H9 (cell line): ENCODE data around the gene C2orf42. TPM values are rescaled to one million over a fixed set of nuclear protein-coding genes. Genes with fewer than 3 reads are reported as not detected.

ENCODE experiments used
- DNase-seq: peaks from one replicate; pipeline ENCODE4 v3.0.0-alpha.2; 2017
- H2AFZ ChIP-seq: one replicate; pipeline ENCODE4 v1.6.1; 2013; ENCODE audit warnings: mild to moderate bottlenecking, low read length, control low read depth, moderate library complexity
- H2AK5ac ChIP-seq: 2 replicates; pipeline ENCODE4 v1.6.1; 2013; ENCODE audit warnings: low read length, control low read depth, mixed read lengths; ENCODE audit not compliant: insufficient read length
- H2BK120ac ChIP-seq: one replicate; pipeline ENCODE4 v1.6.1; 2013; ENCODE audit warnings: low read depth, mild to moderate bottlenecking, low read length, control low read depth, inconsistent platforms; ENCODE audit not compliant: poor library complexity, severe bottlenecking
- H2BK12ac ChIP-seq: 2 replicates; pipeline ENCODE4 v1.6.1; 2013; ENCODE audit warnings: low read length, control low read depth, mixed read lengths, low read depth; ENCODE audit not compliant: insufficient read length
- H2BK15ac ChIP-seq: 2 replicates; pipeline ENCODE4 v1.6.1; 2013; ENCODE audit warnings: low read depth, low read length, control low read depth
- H2BK20ac ChIP-seq: one replicate; pipeline ENCODE4 v1.6.1; 2013; ENCODE audit warnings: low read depth, mild to moderate bottlenecking, low read length, control low read depth, inconsistent platforms; ENCODE audit not compliant: poor library complexity, severe bottlenecking
- H2BK5ac ChIP-seq: 2 replicates; pipeline ENCODE4 v1.6.1; 2013; ENCODE audit warnings: low read length, control low read depth, mixed read lengths; ENCODE audit not compliant: insufficient read length
- H3K14ac ChIP-seq: 2 replicates; pipeline ENCODE4 v1.6.1; 2013; ENCODE audit warnings: low read length, control low read depth; ENCODE audit not compliant: insufficient read depth
- H3K18ac ChIP-seq: 2 replicates; pipeline ENCODE4 v1.6.1; 2013; ENCODE audit warnings: low read depth, mild to moderate bottlenecking, mixed read lengths, low read length, control low read depth; ENCODE audit not compliant: insufficient read length
- H3K23ac ChIP-seq: 2 replicates; pipeline ENCODE4 v1.6.1; 2013; ENCODE audit warnings: low read length, control low read depth, mixed read lengths, low read depth; ENCODE audit not compliant: insufficient read length
- H3K23me2 ChIP-seq: 2 replicates; pipeline ENCODE4 v1.6.1; 2013; ENCODE audit warnings: low read depth, mild to moderate bottlenecking, mixed read lengths, low read length, control low read depth; ENCODE audit not compliant: insufficient read length, poor library complexity, severe bottlenecking
- H3K27ac ChIP-seq: 2 replicates; pipeline ENCODE4 v1.5.1; 2013; ENCODE audit warnings: low read length, control low read depth, mixed read lengths, low read depth; ENCODE audit not compliant: insufficient read length
- H3K27me3 ChIP-seq: 2 replicates; pipeline ENCODE4 v1.6.1; 2013; ENCODE audit warnings: low read length, control low read depth, inconsistent platforms; ENCODE audit not compliant: insufficient read depth
- H3K4ac ChIP-seq: 2 replicates; pipeline ENCODE4 v1.6.1; 2013; ENCODE audit warnings: low read depth, mild to moderate bottlenecking, control low read depth, inconsistent platforms, low read length, moderate library complexity
- H3K4me1 ChIP-seq: 2 replicates; pipeline ENCODE4 v1.6.1; 2013; ENCODE audit warnings: low read length, control low read depth, inconsistent platforms; ENCODE audit not compliant: insufficient read depth
- H3K4me2 ChIP-seq: 2 replicates; pipeline ENCODE4 v1.6.1; 2013; ENCODE audit warnings: low read length, control low read depth, mixed read lengths; ENCODE audit not compliant: insufficient read length, insufficient read depth
- H3K56ac ChIP-seq: 2 replicates; pipeline ENCODE4 v1.6.1; 2013; ENCODE audit warnings: low read depth, mild to moderate bottlenecking, mixed read lengths, low read length, control low read depth; ENCODE audit not compliant: insufficient read length
- H3K79me1 ChIP-seq: 2 replicates; pipeline ENCODE4 v1.6.1; 2013; ENCODE audit warnings: low read depth, mild to moderate bottlenecking, moderate library complexity, low read length, control low read depth, inconsistent platforms; ENCODE audit not compliant: insufficient read depth, poor library complexity, severe bottlenecking
- H3K79me2 ChIP-seq: 2 replicates; pipeline ENCODE4 v1.6.1; 2013; ENCODE audit warnings: low read length, control low read depth, inconsistent platforms; ENCODE audit not compliant: insufficient read depth
- H3K9ac ChIP-seq: 2 replicates; pipeline ENCODE4 v1.6.1; 2013; ENCODE audit warnings: low read length, control low read depth, mixed read lengths; ENCODE audit not compliant: insufficient read length; ENCODE audit errors: extremely low read depth
- H3K9me3 ChIP-seq: one replicate; pipeline ENCODE4 v1.6.1; 2013; ENCODE audit warnings: low read depth, low read length, inconsistent platforms; ENCODE audit not compliant: control insufficient read depth
- H3T11ph ChIP-seq: one replicate; pipeline ENCODE4 v1.6.1; 2013; ENCODE audit warnings: mild to moderate bottlenecking, low read length, control low read depth, inconsistent platforms
- H4K20me1 ChIP-seq: one replicate; pipeline ENCODE4 v1.6.1; 2013; ENCODE audit not compliant: control insufficient read depth, insufficient read length, insufficient read depth
- H4K5ac ChIP-seq: 2 replicates; pipeline ENCODE4 v1.6.1; 2013; ENCODE audit warnings: low read depth, mild to moderate bottlenecking, mixed read lengths, low read length, control low read depth; ENCODE audit not compliant: insufficient read length
- H4K8ac ChIP-seq: replicated peaks from 2 replicates; pipeline ENCODE4 v1.6.1; 2013; ENCODE audit warnings: low read length, control low read depth, mixed read lengths, low read depth; ENCODE audit not compliant: insufficient read length
- H4K91ac ChIP-seq: 2 replicates; pipeline ENCODE4 v1.6.1; 2013; ENCODE audit warnings: low read depth, mild to moderate bottlenecking, moderate library complexity, mixed read lengths, low read length, control low read depth; ENCODE audit not compliant: insufficient read length
- H3K27ac Mint-ChIP-seq, 3 experiments: 2 replicates in 2 of 3; 3 replicates in 1 of 3; pipeline ENCODE4 v1.8.0; 2020 to 2021; ENCODE audit warnings: mixed read lengths in 3 of 3, mild to moderate bottlenecking in 1 of 3, moderate library complexity in 1 of 3
- H3K27me3 Mint-ChIP-seq: 2 replicates; pipeline ENCODE4 v1.8.0; 2021; ENCODE audit warnings: low read depth, mild to moderate bottlenecking, moderate library complexity, mixed read lengths
- H3K36me3 Mint-ChIP-seq, 3 experiments: 2 replicates in 2 of 3; 3 replicates in 1 of 3; pipeline ENCODE4 v1.8.0; 2020 to 2021; ENCODE audit warnings: low read depth in 3 of 3, mixed read lengths in 3 of 3; ENCODE audit not compliant: insufficient read depth in 1 of 3
- H3K4me1 Mint-ChIP-seq, 2 experiments: 2 replicates each; pipeline ENCODE4 v1.8.0; 2020; ENCODE audit warnings: mixed read lengths in 2 of 2
- H3K4me3 Mint-ChIP-seq, 2 experiments: 2 replicates in 1 of 2; 3 replicates in 1 of 2; pipeline ENCODE4 v1.8.0; 2020 to 2021; ENCODE audit warnings: mild to moderate bottlenecking in 2 of 2, mixed read lengths in 2 of 2, moderate library complexity in 1 of 2
- H3K9me3 Mint-ChIP-seq, 2 experiments: 2 replicates in 1 of 2; 3 replicates in 1 of 2; pipeline ENCODE4 v1.8.0; 2020; ENCODE audit warnings: mild to moderate bottlenecking in 2 of 2, mixed read lengths in 2 of 2, moderate library complexity in 1 of 2
- WGBS: extraction: QIAGEN DNeasy Blood & Tissue Kit; methylation state at CpG from one replicate; pipeline ENCODE4 v1.1.7; 2013; ENCODE audit warnings: missing lambda C conversion rate, low lambda C conversion rate, mixed read lengths; ENCODE audit not compliant: insufficient read length; ENCODE audit errors: extremely low coverage; 5-methylcytosine and 5-hydroxymethylcytosine counted together
- total RNA-seq: library from RNA; stranded (reverse); gene quantifications from 2 replicates; pipeline ENCODE4 v1.2.1, GENCODE V29; 2021
- TF ChIP-seq, protein P1 (sequence below): fragments of 200-600 bp; sonication (generic); conservative IDR thresholded peaks from 3 replicates; pipeline ENCODE4 v1.8.0; 2021; ENCODE audit warnings: antibody characterized with exemption, mild to moderate bottlenecking

C2orf42 gene
- total RNA-seq, 1 experiment from 2014 or later = 19.0 TPM

DNA sequence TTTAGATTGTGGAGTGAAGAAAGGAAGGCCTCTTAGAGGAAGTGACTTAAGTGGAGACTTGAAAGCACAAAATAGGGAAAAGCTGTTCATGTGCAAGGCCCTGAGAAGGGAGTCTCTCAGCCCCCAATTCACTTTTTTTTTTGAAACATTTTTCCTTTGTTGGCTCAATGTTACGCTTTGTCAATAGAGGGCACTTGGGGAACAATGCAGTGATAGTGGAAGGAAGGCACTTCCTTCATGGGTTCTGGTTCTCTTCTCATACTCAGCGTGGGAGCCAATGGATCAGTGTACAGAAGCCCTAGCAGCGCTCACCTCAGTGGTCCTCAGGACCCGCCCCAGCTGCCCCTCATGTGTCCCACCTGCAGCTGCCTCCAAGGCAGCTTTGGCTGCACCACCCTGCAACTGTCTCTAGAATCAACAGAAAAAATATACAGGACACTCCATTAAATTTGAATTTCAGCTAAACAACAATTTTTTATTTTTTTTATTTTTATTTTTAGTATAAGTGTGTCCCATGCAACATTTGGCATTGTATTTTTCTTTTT lies 8.6 kb upstream of the C2orf42 start:
- H2AK5ac ChIP-seq = no peak overlapping the region
- no peaks in the 10 kb centered on the region for H3K79me2 ChIP-seq
- Mint-ChIP-seq H3K27me3 (no peaks in the 10 kb centered on the region), H3K36me3 (no peaks in the 10 kb centered on the region), H3K27ac (no peak overlapping the region), H3K9me3 (no peaks in the 10 kb centered on the region; a peak in 1 of 5 replicates), H3K4me1 (peaks cover 3 to 7% of the 10 kb centered on the region in 2 experiments; a peak in 1 of 4 replicates), H3K4me3 (no peak overlapping the region)
- no peak overlapping the region for H2AFZ ChIP-seq
- H3K27me3 ChIP-seq = no peaks in the 10 kb centered on the region
- no peak overlapping the region for H2BK15ac ChIP-seq
- no CpG with 5 or more reads among the region's 4 CpGs for WGBS
- H3K79me1 ChIP-seq = no peaks in the 10 kb centered on the region
- no peak overlapping the region for H2BK20ac ChIP-seq
- H2BK12ac ChIP-seq = no peak overlapping the region
- no peaks in the 10 kb centered on the region for H4K20me1 ChIP-seq
- no peak overlapping the region for H3K27ac ChIP-seq
- no peak overlapping the region for H2BK5ac ChIP-seq
- TF ChIP-seq, protein P1, sequence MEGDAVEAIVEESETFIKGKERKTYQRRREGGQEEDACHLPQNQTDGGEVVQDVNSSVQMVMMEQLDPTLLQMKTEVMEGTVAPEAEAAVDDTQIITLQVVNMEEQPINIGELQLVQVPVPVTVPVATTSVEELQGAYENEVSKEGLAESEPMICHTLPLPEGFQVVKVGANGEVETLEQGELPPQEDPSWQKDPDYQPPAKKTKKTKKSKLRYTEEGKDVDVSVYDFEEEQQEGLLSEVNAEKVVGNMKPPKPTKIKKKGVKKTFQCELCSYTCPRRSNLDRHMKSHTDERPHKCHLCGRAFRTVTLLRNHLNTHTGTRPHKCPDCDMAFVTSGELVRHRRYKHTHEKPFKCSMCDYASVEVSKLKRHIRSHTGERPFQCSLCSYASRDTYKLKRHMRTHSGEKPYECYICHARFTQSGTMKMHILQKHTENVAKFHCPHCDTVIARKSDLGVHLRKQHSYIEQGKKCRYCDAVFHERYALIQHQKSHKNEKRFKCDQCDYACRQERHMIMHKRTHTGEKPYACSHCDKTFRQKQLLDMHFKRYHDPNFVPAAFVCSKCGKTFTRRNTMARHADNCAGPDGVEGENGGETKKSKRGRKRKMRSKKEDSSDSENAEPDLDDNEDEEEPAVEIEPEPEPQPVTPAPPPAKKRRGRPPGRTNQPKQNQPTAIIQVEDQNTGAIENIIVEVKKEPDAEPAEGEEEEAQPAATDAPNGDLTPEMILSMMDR = no peak
- H3K4me1 ChIP-seq = no peaks in the 10 kb centered on the region
- no peaks in the 10 kb centered on the region for H3K9me3 ChIP-seq
- H3K56ac ChIP-seq = no peak overlapping the region
- no peak overlapping the region for H4K8ac ChIP-seq
- no peak overlapping the region for H3K4me2 ChIP-seq
- no peak overlapping the region for H2BK120ac ChIP-seq
- H3K18ac ChIP-seq = no peak overlapping the region
- H3K4ac ChIP-seq = no peak overlapping the region
- H3K9ac ChIP-seq = no peak overlapping the region
- no peak for DNase-seq
- no peaks in the 10 kb centered on the region for H3K23me2 ChIP-seq
- no peak overlapping the region for H4K5ac ChIP-seq
- H3K14ac ChIP-seq = no peak overlapping the region
- H3K23ac ChIP-seq = no peak overlapping the region
- H3T11ph ChIP-seq = no peak overlapping the region
- no peak overlapping the region for H4K91ac ChIP-seq
